ENCODE data around the gene TAAR1. TPM values are rescaled to one million over a fixed set of nuclear protein-coding genes. Genes with fewer than 3 reads are reported as not detected.

TAAR1 gene
- total and polyA plus RNA-seq, 2 donors from 2014 or later (not counting 2 experiments from before 2014, with no cell fraction given) = not detected

Other genes starting within 250 kb of the TAAR1 start
- gene STX7, start 146.1 kb downstream of the TAAR1 start, total RNA-seq = 37.9 and 38.5 TPM in 2 replicates
- gene STX7, start 146.1 kb downstream of the TAAR1 start, polyA plus RNA-seq = 12.8 and 12.9 TPM in 2 replicates
- gene TAAR9, start 120.9 kb downstream of the TAAR1 start, total RNA-seq = not detected in 2 replicates
- gene TAAR9, start 120.9 kb downstream of the TAAR1 start, polyA plus RNA-seq = not detected in 2 replicates
- not detected in 2 replicates for gene TAAR8, start 106.5 kb downstream of the TAAR1 start, total RNA-seq
- gene TAAR8, start 106.5 kb downstream of the TAAR1 start, polyA plus RNA-seq = not detected in 2 replicates
- not detected in 2 replicates for gene TAAR6, start 88.9 kb downstream of the TAAR1 start, total RNA-seq
- gene TAAR6, start 88.9 kb downstream of the TAAR1 start, polyA plus RNA-seq = not detected in 2 replicates
- gene TAAR5, start 69.4 kb downstream of the TAAR1 start, total RNA-seq = not detected in 2 replicates
- not detected in 2 replicates for gene TAAR5, start 69.4 kb downstream of the TAAR1 start, polyA plus RNA-seq
- not detected in 2 replicates for gene TAAR2, start 34.9 kb downstream of the TAAR1 start, total RNA-seq
- not detected in 2 replicates for gene TAAR2, start 34.9 kb downstream of the TAAR1 start, polyA plus RNA-seq
- 0.54 and 0.67 TPM in 2 replicates for gene VNN1, start 54.9 kb upstream of the TAAR1 start, total RNA-seq
- 0.55 and 0.61 TPM in 2 replicates for gene VNN1, start 54.9 kb upstream of the TAAR1 start, polyA plus RNA-seq
- not detected in 2 replicates for gene VNN2, start 98.7 kb upstream of the TAAR1 start, total RNA-seq
- not detected in 2 replicates for gene VNN2, start 98.7 kb upstream of the TAAR1 start, polyA plus RNA-seq
- 14.1 and 14.8 TPM in 2 replicates for gene SLC18B1, start 139.5 kb upstream of the TAAR1 start, total RNA-seq
- gene SLC18B1, start 139.5 kb upstream of the TAAR1 start, polyA plus RNA-seq = 8.3 and 8.7 TPM in 2 replicates
- 1,900 and 1,921 TPM in 2 replicates for gene RPS12, start 155.4 kb upstream of the TAAR1 start, total RNA-seq
- 3,040 and 3,224 TPM in 2 replicates for gene RPS12, start 155.4 kb upstream of the TAAR1 start, polyA plus RNA-seq